VCaP (cell line): Measurements from ENCODE around the gene RBP3.

Experiments
- H3K27ac ChIP-seq: fragments of 450-650 bp; 2 replicates; pipeline ENCODE4 v1.5.1; 2017
- CTCF ChIP-seq: fragments of 450-650 bp; conservative IDR thresholded peaks from 2 replicates; pipeline ENCODE4 v1.5.1; 2017; ENCODE audit warnings: mild to moderate bottlenecking, moderate library complexity

The RBP3 gene

DNA sequence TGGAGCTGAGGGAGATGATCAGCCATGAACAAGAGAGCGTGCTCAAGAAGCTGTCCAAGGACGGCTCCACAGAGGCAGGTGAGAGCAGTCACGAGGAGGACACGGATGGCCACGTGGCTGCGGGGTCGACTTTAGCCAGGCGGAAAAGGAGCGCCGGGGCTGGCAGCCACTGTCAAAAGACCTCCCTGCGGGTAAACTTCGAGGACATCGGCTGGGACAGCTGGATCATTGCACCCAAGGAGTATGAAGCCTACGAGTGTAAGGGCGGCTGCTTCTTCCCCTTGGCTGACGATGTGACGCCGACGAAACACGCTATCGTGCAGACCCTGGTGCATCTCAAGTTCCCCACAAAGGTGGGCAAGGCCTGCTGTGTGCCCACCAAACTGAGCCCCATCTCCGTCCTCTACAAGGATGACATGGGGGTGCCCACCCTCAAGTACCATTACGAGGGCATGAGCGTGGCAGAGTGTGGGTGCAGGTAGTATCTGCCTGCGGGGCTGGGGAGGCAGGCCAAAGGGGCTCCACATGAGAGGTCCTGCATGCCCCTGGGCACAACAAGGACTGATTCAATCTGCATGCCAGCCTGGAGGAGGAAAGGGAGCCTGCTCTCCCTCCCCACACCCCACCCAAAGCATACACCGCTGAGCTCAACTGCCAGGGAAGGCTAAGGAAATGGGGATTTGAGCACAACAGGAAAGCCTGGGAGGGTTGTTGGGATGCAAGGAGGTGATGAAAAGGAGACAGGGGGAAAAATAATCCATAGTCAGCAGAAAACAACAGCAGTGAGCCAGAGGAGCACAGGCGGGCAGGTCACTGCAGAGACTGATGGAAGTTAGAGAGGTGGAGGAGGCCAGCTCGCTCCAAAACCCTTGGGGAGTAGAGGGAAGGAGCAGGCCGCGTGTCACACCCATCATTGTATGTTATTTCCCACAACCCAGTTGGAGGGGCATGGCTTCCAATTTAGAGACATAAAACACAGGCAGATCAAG, 22.6 kb upstream of the RBP3 start:
- TF ChIP-seq CTCF: no peak
- H3K27ac ChIP-seq: no peak overlapping the region

DNA sequence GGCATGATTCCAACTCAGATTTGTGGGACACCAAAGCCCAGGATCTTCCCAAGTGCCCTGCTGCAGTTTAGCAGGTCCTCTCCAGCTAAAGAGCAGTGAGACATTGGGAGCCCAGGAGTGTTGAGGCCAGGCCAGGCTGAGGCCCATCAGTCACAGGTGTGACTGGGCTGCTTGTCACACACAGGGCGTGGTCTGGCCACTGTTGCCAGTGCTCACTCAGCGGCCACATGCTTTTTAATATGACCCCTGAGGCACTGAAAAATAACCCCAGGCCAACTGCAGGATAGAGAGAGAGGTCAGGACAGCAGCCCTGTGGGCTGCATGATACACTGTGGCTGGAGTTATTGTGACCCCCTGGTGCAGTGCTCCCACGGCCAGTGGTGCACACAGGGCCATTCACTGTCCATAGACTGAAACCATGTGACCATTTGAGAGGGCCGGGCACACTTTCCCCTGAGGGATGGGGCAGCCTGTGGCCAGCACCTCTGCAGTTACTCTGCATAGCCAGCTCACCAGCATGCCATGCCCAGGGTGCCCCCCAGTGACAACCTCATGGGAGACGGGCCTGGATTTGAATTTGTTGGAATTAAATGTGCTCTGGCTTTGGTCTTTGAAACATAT, 21.7 kb upstream of the RBP3 start:
- H3K27ac ChIP-seq: no peak overlapping the region
- TF ChIP-seq CTCF: no peak

GRCh38 chr10:47326927-47327330, 21.2 kb upstream of the RBP3 start:
- no peak for TF ChIP-seq CTCF
- no peak overlapping the region for H3K27ac ChIP-seq

- TF ChIP-seq CTCF: no peak
- H3K27ac ChIP-seq: no peak overlapping the region
Measured at GRCh38 chr10:47329855-47330254, 18.3 kb upstream of the RBP3 start.

GRCh38 chr10:47330366-47330765, 17.8 kb upstream of the RBP3 start:
- TF ChIP-seq CTCF: no peak
- H3K27ac ChIP-seq: no peak overlapping the region

DNA sequence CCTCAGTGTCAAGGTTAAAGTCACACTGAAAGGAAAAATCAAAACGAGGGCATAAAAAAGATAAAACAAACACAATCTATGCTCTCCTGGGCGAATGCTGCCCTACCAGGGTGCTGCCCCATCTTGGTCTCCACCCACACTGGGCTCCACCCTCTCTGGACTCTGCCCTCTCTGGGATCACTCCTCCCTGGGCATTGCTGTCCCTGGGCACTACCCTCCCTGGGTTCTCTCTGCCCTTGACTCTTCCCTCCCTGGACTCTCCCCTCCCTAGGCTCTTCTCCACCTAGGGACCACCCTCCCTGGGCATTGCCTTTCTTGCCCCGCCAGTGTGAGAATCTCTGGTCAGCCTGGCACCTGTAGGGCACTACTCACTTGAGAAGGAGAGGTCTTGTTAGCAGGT, 17.4 kb upstream of the RBP3 start:
- no peak overlapping the region for H3K27ac ChIP-seq
- no peak for TF ChIP-seq CTCF

- no peak overlapping the region for H3K27ac ChIP-seq
- no peak for TF ChIP-seq CTCF
Measured at GRCh38 chr10:47331491-47331890, 16.7 kb upstream of the RBP3 start.
